NCI-H1436 treated with DMSO at 0.1 percent for 48 hours (cell line): ENCODE measurements around the gene CCNC.

Experiments
- DNase-seq: peaks from one replicate; lab custom pipeline; 2025; lab: John Stamatoyannopoulos, UW

Gene CCNC

GRCh38 chr6:99545442-99545841 lies 23.0 kb downstream of the CCNC start:
- DNase-seq = no peak

GRCh38 chr6:99543968-99544367 lies 24.5 kb downstream of the CCNC start:
- DNase-seq = no peak

GRCh38 chr6:99530627-99531026 lies 37.8 kb downstream of the CCNC start:
- DNase-seq = no peak

GRCh38 chr6:99522531-99522930 lies 45.9 kb downstream of the CCNC start:
- DNase-seq = no peak

GRCh38 chr6:99521633-99522151 lies 46.8 kb downstream of the CCNC start:
- DNase-seq = no peak

- DNase-seq = peak; percentile 43
These were observed 47.4 kb downstream of the CCNC start for GRCh38 chr6:99520855-99521632.

- no peak for DNase-seq
These were observed 49.0 kb downstream of the CCNC start for GRCh38 chr6:99519446-99519845.

GRCh38 chr6:99514089-99514488 lies 54.4 kb downstream of the CCNC start:
- no peak for DNase-seq

- no peak for DNase-seq
These were observed 56.4 kb downstream of the CCNC start for GRCh38 chr6:99512033-99512432.

- DNase-seq = no peak
These were observed 60.8 kb downstream of the CCNC start for GRCh38 chr6:99507648-99508047.

GRCh38 chr6:99501762-99502161 lies 66.7 kb downstream of the CCNC start:
- DNase-seq = no peak

- DNase-seq = no peak
These were observed 70.0 kb downstream of the CCNC start for GRCh38 chr6:99498421-99498820.

GRCh38 chr6:99495466-99495865 lies 73.0 kb downstream of the CCNC start:
- DNase-seq = no peak
